Measurements from ENCODE around the gene ACACA. TPM values are rescaled to one million over a fixed set of nuclear protein-coding genes. Genes with fewer than 3 reads are reported as not detected.

ACACA gene
- total and polyA plus RNA-seq, 8 donors: 9.1 to 31.6 (median 13.1) TPM

GRCh38 chr17:37180376-37180775, 226.3 kb downstream of the ACACA start:
- Histone ChIP-seq H3K27ac (no peak overlapping the region), H3K36me3 (peaks cover 0 to 7% (median 0%) of the 10 kb centered on the region in 3 donors), H3K4me3 (no peak overlapping the region), H3K9me3 (no peaks in the 10 kb centered on the region), H3K4me1 (no peaks in the 10 kb centered on the region), H3K27me3 (no peaks in the 10 kb centered on the region)
- DNase-seq (no peak), FAIRE-seq (no peak), ATAC-seq (no peak)
- intact Hi-C loops (cut with DNase I): no loop called here
- TF ChIP-seq CTCF (IDR thresholded peaks at IDR 0.05): no peak
- 97 to 100% methylated on average over 1 of the region's 1 CpG for WGBS, 2 donors

GRCh38 chr17:37179893-37180292, 226.7 kb downstream of the ACACA start:
- H3K36me3 ChIP-seq: peaks cover 0 to 7% (median 0%) of the 10 kb centered on the region in 3 donors
- no peaks in the 10 kb centered on the region for H3K4me1 ChIP-seq
- intact Hi-C loops (cut with DNase I): no loop called here
- no peak overlapping the region for H3K4me3 ChIP-seq
- no peak for TF ChIP-seq CTCF (IDR thresholded peaks at IDR 0.05)
- FAIRE-seq (no peak), DNase-seq (no peak), ATAC-seq (no peak)
- 94 to 96% methylated on average over 1 of the region's 1 CpG for WGBS, 2 donors
- no peak overlapping the region for H3K27ac ChIP-seq
- no peaks in the 10 kb centered on the region for H3K9me3 ChIP-seq
- H3K27me3 ChIP-seq: no peaks in the 10 kb centered on the region

GRCh38 chr17:37177254-37177870, 229.3 kb downstream of the ACACA start:
- H3K27ac ChIP-seq: no peak overlapping the region
- WGBS, 2 donors: 59 to 60% methylated on average over 5 of the region's 5 CpGs
- no peak for TF ChIP-seq CTCF (IDR thresholded peaks at IDR 0.05)
- no peaks in the 10 kb centered on the region for H3K4me1 ChIP-seq
- intact Hi-C loops (cut with DNase I): no loop called here
- no peak for FAIRE-seq
- no peaks in the 10 kb centered on the region for H3K27me3 ChIP-seq
- no peak overlapping the region for H3K4me3 ChIP-seq
- peaks cover 0 to 7% (median 0%) of the 10 kb centered on the region in 3 donors for H3K36me3 ChIP-seq
- no peaks in the 10 kb centered on the region for H3K9me3 ChIP-seq
- peak in 1 of 4 donors; percentile 58 for ATAC-seq
- DNase-seq: no peak

DNA sequence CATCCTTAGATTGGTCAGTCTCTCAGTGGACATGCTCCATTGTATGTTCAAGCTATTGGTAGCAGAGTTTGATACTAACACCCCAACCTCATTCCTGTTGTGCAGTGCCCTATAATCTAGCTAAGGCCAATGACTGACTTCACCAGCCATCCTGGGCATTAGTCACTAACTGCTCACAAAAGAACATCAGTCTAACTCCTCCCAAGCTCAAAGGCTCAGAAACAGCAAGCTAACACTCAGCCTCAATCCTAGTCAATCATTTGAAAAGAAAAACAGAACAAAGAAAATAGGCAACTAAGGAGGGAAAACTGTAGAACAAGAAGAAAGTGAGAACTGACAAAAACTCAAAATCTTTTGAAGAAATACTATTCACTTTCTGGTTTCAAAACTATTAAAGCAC, 229.9 kb downstream of the ACACA start:
- intact Hi-C loops (cut with DNase I): no loop called here
- no peak for FAIRE-seq
- H3K9me3 ChIP-seq: no peaks in the 10 kb centered on the region

More for the DNA sequence above, 229.9 kb downstream of the ACACA start:
- Histone ChIP-seq H3K27ac (no peak overlapping the region), H3K36me3 (peaks cover 0 to 7% (median 0%) of the 10 kb centered on the region in 3 donors), H3K27me3 (no peaks in the 10 kb centered on the region), H3K4me3 (no peak overlapping the region), H3K4me1 (no peaks in the 10 kb centered on the region)
- DNase-seq (no peak), ATAC-seq (no peak)
- no peak for TF ChIP-seq CTCF (IDR thresholded peaks at IDR 0.05)
